A549 treated with RU486 at 1 μM for 4 hours (cell line): Measurements from ENCODE around the gene BARX2. TPM values are rescaled to one million over a fixed set of nuclear protein-coding genes. Genes with fewer than 3 reads are reported as not detected.

Experiments
- total RNA-seq: library from RNA; stranded (reverse); fragments of 200-300 nt; extraction: Qiagen RNA extraction; gene quantifications from 5 replicates; pipeline ENCODE4 v1.2.3, GENCODE V29; 2022; ENCODE audit warnings: low read depth

Gene BARX2, protein sequence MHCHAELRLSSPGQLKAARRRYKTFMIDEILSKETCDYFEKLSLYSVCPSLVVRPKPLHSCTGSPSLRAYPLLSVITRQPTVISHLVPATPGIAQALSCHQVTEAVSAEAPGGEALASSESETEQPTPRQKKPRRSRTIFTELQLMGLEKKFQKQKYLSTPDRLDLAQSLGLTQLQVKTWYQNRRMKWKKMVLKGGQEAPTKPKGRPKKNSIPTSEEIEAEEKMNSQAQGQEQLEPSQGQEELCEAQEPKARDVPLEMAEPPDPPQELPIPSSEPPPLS
- total RNA-seq = not detected in 5 replicates

DNA sequence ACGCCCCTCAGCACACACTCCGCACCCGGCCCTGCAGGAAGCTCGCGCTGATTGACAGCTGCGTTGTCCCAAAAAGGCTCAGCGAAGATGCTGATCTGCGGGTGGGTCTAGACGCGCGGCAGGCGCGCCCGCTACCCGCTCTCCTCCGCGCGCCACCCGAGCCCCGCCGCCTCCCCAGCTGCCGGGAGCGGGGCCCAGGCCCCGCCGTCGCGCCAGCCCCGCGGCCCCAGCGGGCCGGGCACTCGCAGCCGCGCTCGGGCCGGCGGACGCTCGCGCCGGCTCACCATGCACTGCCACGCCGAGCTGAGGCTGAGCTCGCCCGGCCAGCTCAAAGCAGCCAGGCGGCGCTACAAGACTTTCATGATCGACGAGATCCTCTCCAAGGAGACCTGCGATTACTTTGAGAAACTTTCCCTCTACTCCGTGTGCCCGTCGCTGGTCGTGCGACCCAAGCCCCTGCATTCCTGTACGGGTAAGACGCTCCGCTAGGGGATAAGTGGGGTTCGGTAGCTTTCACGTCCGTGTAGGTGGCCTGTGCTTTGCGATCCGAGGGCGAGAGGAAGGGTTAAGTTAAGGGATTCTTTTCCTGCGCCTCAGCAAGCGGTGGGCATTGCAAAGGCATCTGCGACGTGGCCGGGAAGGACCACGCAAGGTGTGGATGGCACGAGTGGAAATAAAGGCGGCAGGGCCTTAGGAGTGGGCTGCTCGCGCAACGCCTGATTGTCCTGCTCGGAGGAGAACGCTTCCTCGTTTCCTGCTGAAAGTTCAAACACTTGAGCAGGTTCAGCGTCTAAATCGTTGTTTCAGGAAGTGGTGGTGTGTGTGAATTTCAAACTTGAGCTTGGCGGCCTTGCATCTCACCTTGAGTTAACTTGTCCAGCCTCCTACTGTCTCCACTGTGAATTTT is at the start of gene BARX2:
BARX2 (plus strand) TSS at position 98 of the 907 bp plus-strand sequence; CDS start at position 286, 188 bp downstream.

Other genes with a start within 250 kb of the BARX2 start
- 2.8 to 4.3 TPM (median 3.6 TPM) in 5 replicates for gene ARHGAP32, start 183.5 kb upstream of the BARX2 start, total RNA-seq